ENCODE results near the gene PLCH1.

The PLCH1 gene

GRCh38 chr3:155658671-155659261 is 86.1 kb downstream of the PLCH1 start:
- no peak overlapping the region for H3K27ac ChIP-seq (ENCODE audit: low read length)
- H3K9me3 ChIP-seq (ENCODE audit: control insufficient read depth in 2 of 2, low read length in 2 of 2): no peaks in the 10 kb centered on the region
- H3K9ac ChIP-seq (ENCODE audit: low read length in 2 of 2): no peak overlapping the region
- H3K36me3 ChIP-seq (ENCODE audit: control insufficient read depth in 2 of 2, insufficient read depth in 2 of 2, low read length in 2 of 2): no peaks in the 10 kb centered on the region
- no peak overlapping the region for H3K4me3 ChIP-seq (ENCODE audit: low read length in 2 of 2)
- H3K4me1 ChIP-seq (ENCODE audit: control insufficient read depth, insufficient read depth, low read length): no peaks in the 10 kb centered on the region
- no peaks in the 10 kb centered on the region for H3K27me3 ChIP-seq (ENCODE audit: control insufficient read depth in 1 of 2, insufficient read depth in 2 of 2, low read length in 2 of 2)

DNA sequence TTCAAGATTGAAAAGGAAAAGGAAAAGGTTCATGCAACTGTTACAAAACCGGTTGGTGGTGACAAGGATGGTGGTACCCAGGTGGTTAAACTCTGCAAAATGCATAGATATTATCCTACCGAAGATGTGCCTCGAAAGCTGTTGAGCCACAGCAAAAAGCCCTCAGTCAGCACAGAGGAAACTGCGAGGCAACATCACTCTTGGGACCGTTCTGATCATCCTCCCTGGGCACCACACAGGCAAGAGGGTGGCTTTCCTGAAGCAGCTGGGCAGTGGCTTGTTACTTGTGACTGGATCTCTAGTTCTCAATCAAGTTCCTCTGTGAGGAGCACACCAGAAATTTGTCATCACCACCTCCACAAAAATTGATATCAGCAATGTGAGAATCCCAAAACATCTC is 86.9 kb downstream of the PLCH1 start:
- Histone ChIP-seq H3K27ac (ENCODE audit: low read length) (no peak overlapping the region), H3K36me3 (ENCODE audit: control insufficient read depth in 2 of 2, insufficient read depth in 2 of 2, low read length in 2 of 2) (no peaks in the 10 kb centered on the region), H3K9me3 (ENCODE audit: control insufficient read depth in 2 of 2, low read length in 2 of 2) (no peaks in the 10 kb centered on the region), H3K27me3 (ENCODE audit: control insufficient read depth in 1 of 2, insufficient read depth in 2 of 2, low read length in 2 of 2) (no peaks in the 10 kb centered on the region), H3K4me3 (ENCODE audit: low read length in 2 of 2) (no peak overlapping the region), H3K9ac (ENCODE audit: low read length in 2 of 2) (no peak overlapping the region), H3K4me1 (ENCODE audit: control insufficient read depth, insufficient read depth, low read length) (no peaks in the 10 kb centered on the region)

DNA sequence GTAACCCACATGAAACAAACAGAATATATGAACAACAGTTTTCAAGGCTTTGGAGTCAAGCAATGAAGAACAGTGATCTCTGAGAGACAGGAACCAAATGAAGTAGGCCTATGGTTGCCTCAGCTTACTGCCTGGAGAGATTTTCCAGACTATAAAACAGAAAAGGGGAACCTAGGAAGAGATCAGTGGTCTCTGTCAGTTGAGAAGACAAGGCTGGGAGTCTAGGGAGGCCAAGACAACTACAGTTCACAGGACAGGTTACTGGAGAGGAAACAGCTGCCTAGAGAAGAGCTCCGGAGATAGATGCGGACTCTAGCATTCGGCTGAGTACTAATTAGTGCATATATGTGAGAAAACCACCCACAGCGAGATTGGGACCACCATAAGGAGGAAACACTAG is 87.7 kb downstream of the PLCH1 start:
- no peak overlapping the region for H3K27ac ChIP-seq (ENCODE audit: low read length)
- no peaks in the 10 kb centered on the region for H3K27me3 ChIP-seq (ENCODE audit: control insufficient read depth in 1 of 2, insufficient read depth in 2 of 2, low read length in 2 of 2)
- no peaks in the 10 kb centered on the region for H3K36me3 ChIP-seq (ENCODE audit: control insufficient read depth in 2 of 2, insufficient read depth in 2 of 2, low read length in 2 of 2)
- no peaks in the 10 kb centered on the region for H3K4me1 ChIP-seq (ENCODE audit: control insufficient read depth, insufficient read depth, low read length)
- no peaks in the 10 kb centered on the region for H3K9me3 ChIP-seq (ENCODE audit: control insufficient read depth in 2 of 2, low read length in 2 of 2)
- H3K4me3 ChIP-seq (ENCODE audit: low read length in 2 of 2): no peak overlapping the region
- no peak overlapping the region for H3K9ac ChIP-seq (ENCODE audit: low read length in 2 of 2)

DNA sequence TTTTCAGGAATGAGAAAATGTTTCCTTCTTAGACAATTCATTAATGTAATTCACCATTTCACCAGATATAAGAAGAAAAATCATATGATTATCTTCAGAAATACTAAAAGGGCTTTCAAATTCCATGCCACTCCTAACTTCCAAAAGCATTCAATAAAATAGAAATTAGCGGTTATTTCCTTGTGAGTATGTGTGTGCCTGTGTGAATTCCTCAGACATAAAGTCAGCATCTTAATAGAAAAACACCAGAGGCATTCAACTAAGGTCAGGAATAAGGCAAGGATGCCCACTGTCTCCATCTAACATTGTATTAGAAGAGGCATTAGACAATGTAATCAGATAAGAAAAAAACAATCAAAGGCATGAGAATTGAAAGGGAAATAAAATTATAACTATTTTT is 88.4 kb downstream of the PLCH1 start:
- Histone ChIP-seq H3K27ac (ENCODE audit: low read length) (no peak overlapping the region), H3K27me3 (ENCODE audit: control insufficient read depth in 1 of 2, insufficient read depth in 2 of 2, low read length in 2 of 2) (no peaks in the 10 kb centered on the region), H3K36me3 (ENCODE audit: control insufficient read depth in 2 of 2, insufficient read depth in 2 of 2, low read length in 2 of 2) (no peaks in the 10 kb centered on the region), H3K9me3 (ENCODE audit: control insufficient read depth in 2 of 2, low read length in 2 of 2) (no peaks in the 10 kb centered on the region), H3K9ac (ENCODE audit: low read length in 2 of 2) (no peak overlapping the region), H3K4me3 (ENCODE audit: low read length in 2 of 2) (no peak overlapping the region), H3K4me1 (ENCODE audit: control insufficient read depth, insufficient read depth, low read length) (no peaks in the 10 kb centered on the region)

DNA sequence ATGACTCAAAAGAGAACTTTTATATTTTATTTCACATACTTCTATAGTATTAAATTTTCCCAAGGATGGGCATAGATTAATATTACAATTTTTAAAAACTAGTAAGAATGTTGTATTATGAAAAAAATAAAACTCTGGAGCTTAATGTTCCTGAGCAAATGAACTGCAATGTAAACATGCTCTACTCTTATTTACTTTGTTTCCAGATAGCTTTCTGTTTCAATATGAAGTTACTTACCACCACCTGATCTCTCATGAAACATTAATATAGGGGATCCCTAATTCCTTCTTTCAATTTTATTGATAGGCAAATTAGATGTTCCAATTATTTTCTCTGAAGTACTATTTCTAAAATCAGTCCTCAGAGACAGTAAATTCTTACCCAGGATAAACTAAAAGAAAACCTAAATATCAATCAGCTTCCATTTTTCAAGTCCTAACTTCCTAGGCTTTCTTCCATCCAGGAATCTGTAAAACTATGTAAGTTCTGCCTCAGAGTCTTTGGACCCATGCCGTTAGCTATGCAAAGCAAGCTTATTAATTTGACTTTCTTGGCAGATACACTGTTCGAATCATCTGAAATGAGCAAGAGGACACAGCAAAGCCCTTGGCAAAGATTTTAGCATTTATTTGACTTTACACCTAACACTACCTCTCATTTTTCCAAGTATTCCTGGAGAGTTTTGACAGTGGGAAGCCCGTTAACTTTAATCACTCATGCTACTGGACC is 93.2 kb downstream of the PLCH1 start:
- no peaks in the 10 kb centered on the region for H3K4me1 ChIP-seq (ENCODE audit: control insufficient read depth, insufficient read depth, low read length)
- no peak overlapping the region for H3K4me3 ChIP-seq (ENCODE audit: low read length in 2 of 2)
- H3K36me3 ChIP-seq (ENCODE audit: control insufficient read depth in 2 of 2, insufficient read depth in 2 of 2, low read length in 2 of 2): no peaks in the 10 kb centered on the region
- H3K27ac ChIP-seq (ENCODE audit: low read length): no peak overlapping the region
- H3K9ac ChIP-seq (ENCODE audit: low read length in 2 of 2): no peak overlapping the region
- H3K27me3 ChIP-seq (ENCODE audit: control insufficient read depth in 1 of 2, insufficient read depth in 2 of 2, low read length in 2 of 2): no peaks in the 10 kb centered on the region
- no peaks in the 10 kb centered on the region for H3K9me3 ChIP-seq (ENCODE audit: control insufficient read depth in 2 of 2, low read length in 2 of 2)

GRCh38 chr3:155648013-155648591 is 96.8 kb downstream of the PLCH1 start:
- no peak overlapping the region for H3K4me3 ChIP-seq (ENCODE audit: low read length in 2 of 2)

GRCh38 chr3:155647206-155647605 is 97.7 kb downstream of the PLCH1 start:
- Histone ChIP-seq H3K4me1 (ENCODE audit: control insufficient read depth, insufficient read depth, low read length) (no peaks in the 10 kb centered on the region), H3K27ac (ENCODE audit: low read length) (no peak overlapping the region), H3K4me3 (ENCODE audit: low read length in 2 of 2) (no peak overlapping the region), H3K9ac (ENCODE audit: low read length in 2 of 2) (no peak overlapping the region), H3K27me3 (ENCODE audit: control insufficient read depth in 1 of 2, insufficient read depth in 2 of 2, low read length in 2 of 2) (no peaks in the 10 kb centered on the region), H3K9me3 (ENCODE audit: control insufficient read depth in 2 of 2, low read length in 2 of 2) (no peaks in the 10 kb centered on the region), H3K36me3 (ENCODE audit: control insufficient read depth in 2 of 2, insufficient read depth in 2 of 2, low read length in 2 of 2) (no peaks in the 10 kb centered on the region)

More at GRCh38 chr3:155648013-155648591, 96.8 kb downstream of the PLCH1 start:
- Histone ChIP-seq H3K27me3 (ENCODE audit: control insufficient read depth in 1 of 2, insufficient read depth in 2 of 2, low read length in 2 of 2) (no peaks in the 10 kb centered on the region), H3K9ac (ENCODE audit: low read length in 2 of 2) (no peak overlapping the region), H3K27ac (ENCODE audit: low read length) (no peak overlapping the region), H3K9me3 (ENCODE audit: control insufficient read depth in 2 of 2, low read length in 2 of 2) (no peaks in the 10 kb centered on the region), H3K36me3 (ENCODE audit: control insufficient read depth in 2 of 2, insufficient read depth in 2 of 2, low read length in 2 of 2) (no peaks in the 10 kb centered on the region), H3K4me1 (ENCODE audit: control insufficient read depth, insufficient read depth, low read length) (no peaks in the 10 kb centered on the region)

DNA sequence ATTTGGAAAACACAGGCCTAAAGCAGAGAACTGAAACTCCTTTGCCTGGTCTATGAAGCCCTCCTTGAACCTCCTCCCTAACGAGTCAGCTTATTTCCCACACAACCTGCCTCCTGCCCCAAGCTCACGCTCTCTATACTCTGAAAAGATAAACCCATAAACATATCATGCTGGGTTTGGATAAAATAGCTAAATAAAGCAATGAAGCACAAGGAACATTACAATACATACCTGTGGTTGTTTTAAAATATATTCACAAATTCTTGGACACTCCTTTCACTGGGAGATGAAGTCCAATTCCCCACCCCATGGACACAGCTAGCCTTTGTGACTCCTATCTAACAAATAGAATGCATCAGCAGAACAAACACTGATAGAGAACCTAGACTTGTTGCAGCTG is 98.2 kb downstream of the PLCH1 start:
- Histone ChIP-seq H3K4me1 (ENCODE audit: control insufficient read depth, insufficient read depth, low read length) (no peaks in the 10 kb centered on the region), H3K27ac (ENCODE audit: low read length) (no peak overlapping the region), H3K9me3 (ENCODE audit: control insufficient read depth in 2 of 2, low read length in 2 of 2) (no peaks in the 10 kb centered on the region), H3K9ac (ENCODE audit: low read length in 2 of 2) (no peak overlapping the region), H3K27me3 (ENCODE audit: control insufficient read depth in 1 of 2, insufficient read depth in 2 of 2, low read length in 2 of 2) (no peaks in the 10 kb centered on the region), H3K4me3 (ENCODE audit: low read length in 2 of 2) (no peak overlapping the region), H3K36me3 (ENCODE audit: control insufficient read depth in 2 of 2, insufficient read depth in 2 of 2, low read length in 2 of 2) (no peaks in the 10 kb centered on the region)

- Histone ChIP-seq H3K36me3 (ENCODE audit: control insufficient read depth in 2 of 2, insufficient read depth in 2 of 2, low read length in 2 of 2) (no peaks in the 10 kb centered on the region), H3K27ac (ENCODE audit: low read length) (no peak overlapping the region), H3K4me1 (ENCODE audit: control insufficient read depth, insufficient read depth, low read length) (no peaks in the 10 kb centered on the region), H3K9me3 (ENCODE audit: control insufficient read depth in 2 of 2, low read length in 2 of 2) (no peaks in the 10 kb centered on the region), H3K27me3 (ENCODE audit: control insufficient read depth in 1 of 2, insufficient read depth in 2 of 2, low read length in 2 of 2) (no peaks in the 10 kb centered on the region), H3K9ac (ENCODE audit: low read length in 2 of 2) (no peak overlapping the region), H3K4me3 (ENCODE audit: low read length in 2 of 2) (no peak overlapping the region)
Observed at GRCh38 chr3:155646128-155646527, 98.7 kb downstream of the PLCH1 start.

- H3K4me1 ChIP-seq (ENCODE audit: control insufficient read depth, insufficient read depth, low read length): no peaks in the 10 kb centered on the region
- H3K4me3 ChIP-seq (ENCODE audit: low read length in 2 of 2): no peak overlapping the region
- no peak overlapping the region for H3K27ac ChIP-seq (ENCODE audit: low read length)
- no peak overlapping the region for H3K9ac ChIP-seq (ENCODE audit: low read length in 2 of 2)
- H3K36me3 ChIP-seq (ENCODE audit: control insufficient read depth in 2 of 2, insufficient read depth in 2 of 2, low read length in 2 of 2): no peaks in the 10 kb centered on the region
- H3K9me3 ChIP-seq (ENCODE audit: control insufficient read depth in 2 of 2, low read length in 2 of 2): no peaks in the 10 kb centered on the region
- H3K27me3 ChIP-seq (ENCODE audit: control insufficient read depth in 1 of 2, insufficient read depth in 2 of 2, low read length in 2 of 2): no peaks in the 10 kb centered on the region
Observed at GRCh38 chr3:155643581-155644165, 101.2 kb downstream of the PLCH1 start.

GRCh38 chr3:155641956-155642355 is 102.9 kb downstream of the PLCH1 start:
- Histone ChIP-seq H3K27ac (ENCODE audit: low read length) (no peak overlapping the region), H3K9me3 (ENCODE audit: control insufficient read depth in 2 of 2, low read length in 2 of 2) (no peaks in the 10 kb centered on the region), H3K36me3 (ENCODE audit: control insufficient read depth in 2 of 2, insufficient read depth in 2 of 2, low read length in 2 of 2) (no peaks in the 10 kb centered on the region), H3K4me3 (ENCODE audit: low read length in 2 of 2) (no peak overlapping the region), H3K9ac (ENCODE audit: low read length in 2 of 2) (no peak overlapping the region), H3K4me1 (ENCODE audit: control insufficient read depth, insufficient read depth, low read length) (no peaks in the 10 kb centered on the region), H3K27me3 (ENCODE audit: control insufficient read depth in 1 of 2, insufficient read depth in 2 of 2, low read length in 2 of 2) (no peaks in the 10 kb centered on the region)

Data from stomach smooth muscle (tissue), 2 donors.